ENCODE measurements around the gene S100G. TPM values are rescaled to one million over a fixed set of nuclear protein-coding genes. Genes with fewer than 3 reads are reported as not detected.
"Not testable (repeated sequence)": the region's sequence is repeated elsewhere in the genome, so short reads cannot be mapped to it uniquely, and the experiment has no call there.

Gene S100G, protein sequence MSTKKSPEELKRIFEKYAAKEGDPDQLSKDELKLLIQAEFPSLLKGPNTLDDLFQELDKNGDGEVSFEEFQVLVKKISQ
- total RNA-seq, result not detected in 2 replicates

GRCh38 chrX:16649858-16650257 lies at the start of gene S100G:
Gene S100G (plus strand): TSS chrX:16650158. CDS start chrX:16651007, 849 bp downstream.
- no peak for DNase-seq (ENCODE audit: low spot score)
- no peaks in the 10 kb centered on the region for H3K4me1 Mint-ChIP-seq (ENCODE audit: low read depth)
- H3K27ac Mint-ChIP-seq, result no peak within 1 kb of the TSS
- no peak within 1 kb of the TSS for H3K4me3 Mint-ChIP-seq (ENCODE audit: low read depth)
- no peaks in the 10 kb centered on the region for H3K27me3 Mint-ChIP-seq (ENCODE audit: low read depth)
- no peaks in the 10 kb centered on the region for H3K36me3 Mint-ChIP-seq (ENCODE audit: low read depth)
- no peaks in the 10 kb centered on the region for H3K9me3 Mint-ChIP-seq
- intact Hi-C loops (cut with micrococcal nuclease), result no loop called here

GRCh38 chrX:16601885-16602284 lies 48.1 kb upstream of the S100G start:
- intact Hi-C loops (cut with micrococcal nuclease), result no loop called here
- no peak overlapping the region for H3K4me3 Mint-ChIP-seq (ENCODE audit: low read depth)
- H3K27ac Mint-ChIP-seq, result no peak overlapping the region
- peaks cover 14% of the 10 kb centered on the region for H3K4me1 Mint-ChIP-seq (ENCODE audit: low read depth)
- no peak for DNase-seq (ENCODE audit: low spot score)
- no peaks in the 10 kb centered on the region for H3K36me3 Mint-ChIP-seq (ENCODE audit: low read depth)
- H3K9me3 Mint-ChIP-seq, result no peaks in the 10 kb centered on the region
- no peaks in the 10 kb centered on the region for H3K27me3 Mint-ChIP-seq (ENCODE audit: low read depth)

GRCh38 chrX:16603235-16603634 lies 46.7 kb upstream of the S100G start:
- H3K27me3 Mint-ChIP-seq (ENCODE audit: low read depth); DNase-seq (ENCODE audit: low spot score); intact Hi-C loops (cut with micrococcal nuclease); H3K36me3 Mint-ChIP-seq (ENCODE audit: low read depth); H3K27ac Mint-ChIP-seq; H3K4me3 Mint-ChIP-seq (ENCODE audit: low read depth); H3K9me3 Mint-ChIP-seq: not testable (repeated sequence)
- peaks cover 14% of the 10 kb centered on the region for H3K4me1 Mint-ChIP-seq (ENCODE audit: low read depth)

- Mint-ChIP-seq H3K36me3 (ENCODE audit: low read depth) (no peaks in the 10 kb centered on the region), H3K27ac (peak overlapping the region; percentile 61), H3K4me1 (ENCODE audit: low read depth) (peaks cover 14% of the 10 kb centered on the region), H3K27me3 (ENCODE audit: low read depth) (no peaks in the 10 kb centered on the region), H3K9me3 (no peaks in the 10 kb centered on the region), H3K4me3 (ENCODE audit: low read depth) (no peak overlapping the region)
- no peak for DNase-seq (ENCODE audit: low spot score)
- intact Hi-C loops (cut with micrococcal nuclease), result no loop called here
Observed at GRCh38 chrX:16603822-16604221, 46.1 kb upstream of the S100G start.

- H3K9me3 Mint-ChIP-seq, result no peaks in the 10 kb centered on the region
- H3K4me1 Mint-ChIP-seq (ENCODE audit: low read depth), result peaks cover 14% of the 10 kb centered on the region
- no peaks in the 10 kb centered on the region for H3K27me3 Mint-ChIP-seq (ENCODE audit: low read depth)
- intact Hi-C loops (cut with micrococcal nuclease), result no loop called here
- no peak for DNase-seq (ENCODE audit: low spot score)
- H3K27ac Mint-ChIP-seq, result no peak overlapping the region
- no peak overlapping the region for H3K4me3 Mint-ChIP-seq (ENCODE audit: low read depth)
- no peaks in the 10 kb centered on the region for H3K36me3 Mint-ChIP-seq (ENCODE audit: low read depth)
Observed at GRCh38 chrX:16604337-16604736, 45.6 kb upstream of the S100G start.

DNA sequence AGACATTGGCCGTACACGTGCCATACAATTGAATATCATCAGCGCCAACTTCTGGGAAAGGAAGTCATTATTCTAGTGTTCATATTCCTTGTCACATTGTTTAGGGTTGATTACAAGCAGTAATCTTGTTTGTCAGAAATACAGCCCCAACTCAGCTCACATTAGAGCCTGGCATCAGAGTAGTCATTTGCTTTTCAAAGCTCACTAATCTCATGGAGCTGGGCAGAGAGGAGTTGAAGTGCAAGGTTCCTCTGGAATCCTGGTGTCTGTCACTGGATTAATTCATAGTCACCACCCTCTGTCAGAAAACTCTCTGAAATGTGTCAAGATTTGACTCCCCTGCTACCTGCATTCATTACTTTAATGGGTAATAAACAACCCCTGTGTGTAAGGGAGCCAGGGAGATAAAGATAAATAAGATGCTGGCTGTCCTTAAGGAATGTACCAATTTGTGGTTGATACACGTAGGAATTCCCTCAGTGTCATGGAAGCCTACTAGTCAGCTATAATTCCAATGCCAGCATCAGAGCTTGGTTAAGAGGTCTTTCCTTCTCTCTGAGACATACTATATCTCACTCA lies 43.7 kb upstream of the S100G start:
- H3K4me3 Mint-ChIP-seq (ENCODE audit: low read depth), result no peak overlapping the region
- H3K4me1 Mint-ChIP-seq (ENCODE audit: low read depth), result peaks cover 14% of the 10 kb centered on the region
- DNase-seq (ENCODE audit: low spot score), result no peak
- no peaks in the 10 kb centered on the region for H3K9me3 Mint-ChIP-seq
- H3K36me3 Mint-ChIP-seq (ENCODE audit: low read depth), result no peaks in the 10 kb centered on the region
- intact Hi-C loops (cut with micrococcal nuclease), result no loop called here
- H3K27ac Mint-ChIP-seq, result no peak overlapping the region
- no peaks in the 10 kb centered on the region for H3K27me3 Mint-ChIP-seq (ENCODE audit: low read depth)

DNA sequence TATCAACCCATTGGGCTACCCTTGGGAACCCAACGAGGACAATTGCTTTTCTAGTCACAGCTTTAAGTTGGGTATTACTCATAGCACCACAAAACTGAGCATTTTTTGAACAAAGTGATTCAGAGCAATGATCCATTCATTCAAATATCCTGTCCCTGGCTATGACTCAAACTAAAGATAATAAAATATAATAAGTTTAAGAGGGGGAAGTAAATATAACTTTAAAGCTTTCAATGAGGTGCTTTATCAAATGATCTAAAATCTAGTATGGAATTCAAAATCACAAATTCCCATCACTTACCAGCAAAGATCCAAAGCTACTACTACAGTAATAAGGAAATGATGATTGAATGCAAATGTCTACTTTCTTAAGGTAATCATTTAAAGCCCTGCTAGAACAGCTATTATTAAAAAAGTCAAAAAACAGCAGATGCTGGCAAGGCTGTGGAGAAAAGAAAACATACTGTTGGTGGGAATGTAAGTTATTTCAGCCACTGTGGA lies 39.8 kb upstream of the S100G start:
- Mint-ChIP-seq H3K4me3 (ENCODE audit: low read depth) (no peak overlapping the region), H3K4me1 (ENCODE audit: low read depth) (no peaks in the 10 kb centered on the region), H3K27me3 (ENCODE audit: low read depth) (no peaks in the 10 kb centered on the region), H3K27ac (no peak overlapping the region), H3K9me3 (no peaks in the 10 kb centered on the region), H3K36me3 (ENCODE audit: low read depth) (peaks cover 2% of the 10 kb centered on the region)
- intact Hi-C loops (cut with micrococcal nuclease), result no loop called here
- DNase-seq (ENCODE audit: low spot score), result no peak

DNA sequence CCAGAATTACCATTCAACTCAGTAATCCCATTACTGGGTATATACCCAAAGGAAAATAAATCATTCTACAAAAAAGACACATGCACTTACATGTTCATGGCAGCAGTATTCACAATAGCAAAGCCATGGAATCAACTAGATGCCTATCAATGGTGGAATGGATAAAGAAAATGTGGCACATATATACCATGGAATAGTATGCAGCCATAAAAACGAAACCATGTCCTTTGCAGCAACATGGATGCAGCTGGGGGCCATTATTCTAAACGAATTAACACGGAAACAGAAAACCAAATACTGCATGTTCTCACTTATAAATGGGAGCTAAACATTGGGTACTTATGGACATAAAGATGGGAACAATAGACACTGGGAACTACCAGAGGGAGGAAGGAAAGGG lies 39.3 kb upstream of the S100G start:
- DNase-seq (ENCODE audit: low spot score); H3K9me3 Mint-ChIP-seq; H3K4me3 Mint-ChIP-seq (ENCODE audit: low read depth); intact Hi-C loops (cut with micrococcal nuclease); H3K36me3 Mint-ChIP-seq (ENCODE audit: low read depth); H3K27me3 Mint-ChIP-seq (ENCODE audit: low read depth); H3K4me1 Mint-ChIP-seq (ENCODE audit: low read depth); H3K27ac Mint-ChIP-seq: not testable (repeated sequence)

DNA sequence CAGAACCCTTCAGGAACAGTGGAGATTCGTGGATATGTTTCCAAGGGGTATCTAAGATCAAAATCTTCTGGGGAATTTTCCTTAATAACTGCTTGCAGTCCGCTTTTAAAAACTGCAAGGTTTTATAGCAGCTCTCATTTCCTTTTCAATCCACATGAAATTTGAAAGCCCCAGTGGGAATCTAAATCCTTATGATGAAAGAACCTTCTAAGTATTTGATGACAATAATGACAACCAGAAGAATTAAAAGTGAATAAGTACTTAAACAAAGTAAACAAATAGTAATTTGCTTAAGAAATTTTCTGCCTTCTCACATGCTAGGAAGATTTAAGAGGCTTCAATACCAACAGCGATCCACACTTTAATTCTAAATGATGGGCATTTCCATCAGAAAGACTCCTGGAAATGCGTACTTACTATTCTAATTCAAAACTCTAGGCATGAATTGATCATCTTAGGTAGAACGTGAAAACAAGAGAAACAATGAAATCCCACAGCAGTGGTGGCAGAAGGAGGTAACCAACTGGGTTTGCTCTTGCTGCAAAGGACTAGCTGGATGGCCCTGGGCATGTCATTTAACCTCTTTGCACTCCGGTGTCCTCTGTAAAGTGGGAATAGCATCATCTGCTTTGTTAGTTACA lies 37.6 kb upstream of the S100G start:
- Mint-ChIP-seq H3K4me3 (ENCODE audit: low read depth) (no peak overlapping the region), H3K9me3 (no peaks in the 10 kb centered on the region), H3K36me3 (ENCODE audit: low read depth) (peaks cover 7% of the 10 kb centered on the region), H3K27me3 (ENCODE audit: low read depth) (no peaks in the 10 kb centered on the region), H3K4me1 (ENCODE audit: low read depth) (no peaks in the 10 kb centered on the region), H3K27ac (no peak overlapping the region)
- no peak for DNase-seq (ENCODE audit: low spot score)
- intact Hi-C loops (cut with micrococcal nuclease), result no loop called here

- H3K4me3 Mint-ChIP-seq (ENCODE audit: low read depth), result no peak overlapping the region
Observed at GRCh38 chrX:16617382-16617781, 32.6 kb upstream of the S100G start.

GRCh38 chrX:16618422-16618821 lies 31.5 kb upstream of the S100G start:
- peaks cover 22% of the 10 kb centered on the region for H3K36me3 Mint-ChIP-seq (ENCODE audit: low read depth)
- intact Hi-C loops (cut with micrococcal nuclease), result no loop called here
- no peaks in the 10 kb centered on the region for H3K27me3 Mint-ChIP-seq (ENCODE audit: low read depth)
- peaks cover 5% of the 10 kb centered on the region for H3K9me3 Mint-ChIP-seq
- no peak overlapping the region for H3K4me3 Mint-ChIP-seq (ENCODE audit: low read depth)
- no peaks in the 10 kb centered on the region for H3K4me1 Mint-ChIP-seq (ENCODE audit: low read depth)
- H3K27ac Mint-ChIP-seq, result no peak overlapping the region
- DNase-seq (ENCODE audit: low spot score), result no peak

More at GRCh38 chrX:16617382-16617781, 32.6 kb upstream of the S100G start:
- no peaks in the 10 kb centered on the region for H3K27me3 Mint-ChIP-seq (ENCODE audit: low read depth)
- peaks cover 5% of the 10 kb centered on the region for H3K9me3 Mint-ChIP-seq
- intact Hi-C loops (cut with micrococcal nuclease), result no loop called here
- peaks cover 22% of the 10 kb centered on the region for H3K36me3 Mint-ChIP-seq (ENCODE audit: low read depth)
- no peak overlapping the region for H3K27ac Mint-ChIP-seq
- no peak for DNase-seq (ENCODE audit: low spot score)
- no peaks in the 10 kb centered on the region for H3K4me1 Mint-ChIP-seq (ENCODE audit: low read depth)

- Mint-ChIP-seq H3K4me3 (ENCODE audit: low read depth) (no peak overlapping the region), H3K27ac (no peak overlapping the region), H3K36me3 (ENCODE audit: low read depth) (peaks cover 22% of the 10 kb centered on the region), H3K4me1 (ENCODE audit: low read depth) (no peaks in the 10 kb centered on the region), H3K27me3 (ENCODE audit: low read depth) (no peaks in the 10 kb centered on the region), H3K9me3 (peaks cover 5% of the 10 kb centered on the region)
- DNase-seq (ENCODE audit: low spot score), result no peak
- intact Hi-C loops (cut with micrococcal nuclease), result no loop called here
Observed at GRCh38 chrX:16619024-16619423, 30.9 kb upstream of the S100G start.

DNA sequence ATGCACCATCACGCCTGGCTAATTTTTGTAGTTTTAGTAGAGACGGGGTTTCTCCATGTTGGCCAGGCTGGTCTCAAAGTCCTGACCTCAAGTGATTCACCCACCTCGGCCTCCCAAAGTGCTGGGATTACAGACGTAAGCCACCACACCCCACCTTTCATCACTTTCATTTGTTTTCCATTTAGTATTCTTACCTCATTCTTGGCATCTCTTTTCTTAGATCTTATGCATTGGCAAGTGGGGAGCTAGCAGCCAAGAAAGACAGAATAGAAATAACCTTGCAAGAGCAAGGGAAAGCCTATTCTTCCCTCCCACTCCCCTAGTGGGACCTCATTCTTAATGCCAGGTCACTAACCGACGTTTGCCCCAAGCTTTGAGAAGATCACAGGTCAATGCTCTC lies 21.4 kb upstream of the S100G start:
- H3K27me3 Mint-ChIP-seq (ENCODE audit: low read depth); H3K9me3 Mint-ChIP-seq; H3K4me3 Mint-ChIP-seq (ENCODE audit: low read depth); DNase-seq (ENCODE audit: low spot score); intact Hi-C loops (cut with micrococcal nuclease); H3K36me3 Mint-ChIP-seq (ENCODE audit: low read depth); H3K27ac Mint-ChIP-seq; H3K4me1 Mint-ChIP-seq (ENCODE audit: low read depth): not testable (repeated sequence)

Data from activated T-helper 2 cell treated with anti-CD3 and anti-CD28 coated beads, Interferon-gamma antibody, Interleukin-2, Interleukin-4, amounts not matched to agents 10 μg/mL and 5 μg/mL and 100 μg/mL, durations not matched to agents 14 hours and 24 hours and 36 hours (primary cell).